Adipocyte (in vitro differentiated cells): ENCODE results near the gene SPG11.

Source experiments
- DNase-seq: peaks from one replicate; pipeline ENCODE4 v3.0.0-alpha.2; 2015; ENCODE audit warnings: low read depth
- H3K27me3 ChIP-seq: replicated peaks from 2 replicates; pipeline ENCODE4 v1.7.0; 2013; ENCODE audit warnings: mild to moderate bottlenecking, low read length, moderate library complexity; ENCODE audit not compliant: control insufficient read depth, insufficient read depth
- H3K36me3 ChIP-seq: 2 replicates; pipeline ENCODE4 v1.7.0; 2013; ENCODE audit warnings: low read length, mild to moderate bottlenecking, moderate library complexity; ENCODE audit not compliant: control insufficient read depth, insufficient read depth, severe bottlenecking
- H3K4me1 ChIP-seq: 2 replicates; pipeline ENCODE4 v1.7.0; 2013; ENCODE audit warnings: mild to moderate bottlenecking, low read length, moderate library complexity; ENCODE audit not compliant: control insufficient read depth, insufficient read depth
- H3K4me3 ChIP-seq: 2 replicates; pipeline ENCODE4 v1.7.0; 2013; ENCODE audit warnings: mild to moderate bottlenecking, low read length, moderate library complexity
- H3K9ac ChIP-seq: 2 replicates; pipeline ENCODE4 v1.7.0; 2013; ENCODE audit warnings: mild to moderate bottlenecking, low read length, moderate library complexity
- H3K9me3 ChIP-seq: 2 replicates; pipeline ENCODE4 v1.7.0; 2013; ENCODE audit warnings: mild to moderate bottlenecking, low read length, moderate library complexity; ENCODE audit not compliant: control insufficient read depth

Gene SPG11

DNA sequence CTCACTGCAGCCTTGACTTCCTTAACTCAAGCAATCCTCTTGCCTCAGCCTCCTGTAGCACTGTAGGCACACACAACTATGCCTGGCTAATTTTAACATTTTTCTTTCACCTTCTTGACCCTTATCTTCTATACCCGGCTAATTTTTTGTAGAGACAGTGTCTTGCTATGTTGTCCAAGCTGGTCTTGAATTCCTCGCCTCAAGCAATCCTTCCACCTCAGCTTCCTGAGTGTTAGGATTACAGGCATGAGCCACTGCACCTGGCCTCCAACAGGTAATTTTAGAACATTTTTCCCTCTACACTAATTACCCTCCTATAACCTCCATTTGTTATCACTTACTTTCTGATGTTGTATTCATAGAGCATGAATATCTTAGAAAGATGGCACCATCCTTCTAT lies 60.3 kb downstream of the SPG11 start:
- Histone ChIP-seq H3K4me1 (no peaks in the 10 kb centered on the region), H3K27me3 (no peaks in the 10 kb centered on the region), H3K9ac (no peak overlapping the region), H3K36me3 (peaks cover 91% of the 10 kb centered on the region), H3K4me3 (no peak overlapping the region), H3K9me3 (no peaks in the 10 kb centered on the region)
- DNase-seq = no peak

DNA sequence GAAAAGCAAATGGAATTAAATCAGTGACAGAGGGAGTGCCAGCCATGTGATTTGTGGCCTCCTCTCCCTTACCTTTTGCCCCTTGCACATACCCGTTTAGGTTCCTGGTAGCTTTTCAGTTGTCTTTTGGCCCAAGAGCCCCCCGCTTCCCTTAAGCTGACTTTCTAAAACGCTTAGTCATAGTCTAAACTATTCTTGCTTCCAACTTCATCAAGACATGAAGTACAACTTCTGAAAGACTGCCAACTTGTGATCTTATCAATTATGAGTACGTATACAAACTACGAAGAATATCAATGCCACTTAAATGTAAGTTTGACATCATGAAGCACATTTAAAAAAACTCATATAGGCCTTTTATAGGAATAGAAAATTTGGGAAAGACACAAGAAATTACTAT lies 64.6 kb downstream of the SPG11 start:
- H3K9me3 ChIP-seq = no peaks in the 10 kb centered on the region
- no peaks in the 10 kb centered on the region for H3K27me3 ChIP-seq
- peak; percentile 76 for DNase-seq
- no peak overlapping the region for H3K4me3 ChIP-seq
- H3K36me3 ChIP-seq = peaks cover 86% of the 10 kb centered on the region
- H3K4me1 ChIP-seq = no peaks in the 10 kb centered on the region
- H3K9ac ChIP-seq = no peak overlapping the region

DNA sequence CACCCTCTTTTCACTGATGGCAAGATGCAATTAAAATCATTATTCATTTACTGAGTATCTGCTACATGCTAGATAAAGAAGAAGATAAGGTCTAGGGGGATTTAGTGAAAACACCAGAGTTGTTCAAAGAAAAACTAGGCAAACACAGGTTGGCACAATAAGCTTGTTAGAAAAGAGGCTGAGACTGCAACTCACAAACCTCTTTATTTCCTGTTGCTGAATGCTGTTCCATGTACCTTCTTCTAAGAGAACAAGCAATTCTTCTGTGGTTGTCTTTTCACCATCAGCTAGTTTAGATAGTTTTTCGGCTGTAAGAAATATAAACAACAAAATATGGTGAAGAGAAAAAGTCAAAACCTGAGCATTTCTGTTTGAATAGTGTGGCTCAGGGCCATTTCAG lies 65.4 kb downstream of the SPG11 start:
- DNase-seq = no peak
- Histone ChIP-seq H3K27me3 (no peaks in the 10 kb centered on the region), H3K9me3 (no peaks in the 10 kb centered on the region), H3K9ac (no peak overlapping the region), H3K4me3 (no peak overlapping the region), H3K36me3 (peaks cover 83% of the 10 kb centered on the region), H3K4me1 (no peaks in the 10 kb centered on the region)

DNA sequence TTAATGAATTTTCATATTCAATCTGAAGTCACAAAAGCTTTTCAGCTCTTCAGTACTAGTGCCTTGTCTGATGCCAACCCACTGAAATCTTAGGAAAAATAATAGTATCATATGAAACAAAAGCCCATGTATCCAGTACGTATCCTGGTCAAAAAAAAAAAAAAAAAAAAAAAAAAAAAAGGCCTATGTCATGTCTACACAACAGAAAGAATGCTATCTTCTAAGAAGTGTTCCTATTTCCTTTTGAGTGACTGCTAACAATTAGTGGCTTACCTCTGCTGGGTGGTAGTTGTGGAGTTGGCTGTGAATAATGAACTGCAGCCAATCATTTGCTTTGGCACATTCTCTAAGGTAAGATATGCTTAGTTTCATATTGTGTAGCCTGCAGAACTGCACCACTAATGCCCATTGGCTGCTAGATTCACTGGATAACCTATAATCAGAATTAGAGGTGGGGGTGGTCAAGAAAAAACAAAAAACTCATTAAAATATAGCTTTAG lies 66.9 kb downstream of the SPG11 start:
- Histone ChIP-seq H3K36me3 (peaks cover 81% of the 10 kb centered on the region), H3K4me3 (no peak overlapping the region), H3K4me1 (no peaks in the 10 kb centered on the region), H3K9ac (no peak overlapping the region), H3K9me3 (no peaks in the 10 kb centered on the region), H3K27me3 (no peaks in the 10 kb centered on the region)
- DNase-seq = no peak

DNA sequence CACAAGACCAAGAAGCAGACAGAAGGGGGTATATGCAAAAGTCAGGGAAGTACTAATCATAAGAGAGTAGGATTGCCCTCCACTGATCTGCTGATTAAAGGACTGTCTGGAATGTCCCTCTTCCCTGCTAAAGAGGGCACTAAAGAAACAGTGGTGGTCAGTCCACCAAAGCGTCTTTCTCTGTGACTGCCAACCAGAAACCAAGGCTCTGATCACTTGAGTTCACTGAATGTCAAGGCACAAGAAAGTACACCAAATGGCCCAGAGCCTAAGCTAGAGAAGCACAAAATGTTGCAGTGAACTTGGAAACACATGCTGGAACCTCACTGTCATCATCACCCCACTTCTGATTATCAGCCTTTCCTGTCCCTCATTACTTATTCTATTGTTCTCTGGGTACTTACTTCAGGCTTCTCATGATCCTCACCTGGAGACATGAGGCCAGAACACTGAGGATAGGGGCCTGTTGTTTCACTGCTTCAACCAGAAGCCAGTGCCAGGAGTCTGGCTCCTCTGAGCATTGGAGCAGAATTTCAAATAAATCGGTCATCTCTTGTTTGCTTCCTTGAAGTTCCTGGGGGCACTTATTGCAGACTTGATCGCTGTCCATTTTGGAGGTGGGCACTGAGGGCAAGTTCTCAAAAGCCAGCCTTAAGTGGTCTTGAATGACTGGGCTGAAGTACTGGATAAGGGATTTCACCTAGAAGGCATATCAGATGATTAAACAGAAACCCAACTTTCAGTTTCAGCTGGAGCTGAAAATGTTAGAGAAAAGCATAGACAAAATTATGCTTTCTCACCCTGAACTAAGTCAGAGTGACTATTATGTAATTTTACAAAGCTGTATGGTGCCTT lies 67.6 kb downstream of the SPG11 start:
- Histone ChIP-seq H3K4me3 (no peak overlapping the region), H3K9me3 (no peaks in the 10 kb centered on the region), H3K9ac (no peak overlapping the region), H3K27me3 (no peaks in the 10 kb centered on the region), H3K4me1 (no peaks in the 10 kb centered on the region), H3K36me3 (peaks cover 86% of the 10 kb centered on the region)
- no peak for DNase-seq

DNA sequence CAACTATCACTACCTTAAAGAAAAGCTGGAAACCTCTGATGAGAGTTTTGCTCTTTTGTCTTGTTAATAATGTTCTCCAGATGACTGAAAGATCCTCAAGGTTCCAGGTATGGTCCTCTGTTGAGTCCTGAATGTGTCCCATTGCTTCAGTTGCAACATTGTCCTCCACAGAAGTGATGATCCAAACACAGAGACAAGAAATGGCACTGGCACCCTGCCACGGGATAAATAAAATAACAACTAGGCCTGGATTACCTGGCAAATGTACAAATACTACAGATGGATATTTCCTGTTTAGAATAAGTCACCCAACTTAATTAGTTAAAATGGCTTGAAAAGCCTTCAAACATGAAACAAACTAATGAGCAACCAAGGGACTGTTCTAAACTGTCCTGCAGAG lies 68.2 kb downstream of the SPG11 start:
- Histone ChIP-seq H3K9ac (no peak overlapping the region), H3K4me1 (no peaks in the 10 kb centered on the region), H3K9me3 (no peaks in the 10 kb centered on the region), H3K4me3 (no peak overlapping the region), H3K27me3 (no peaks in the 10 kb centered on the region), H3K36me3 (peaks cover 87% of the 10 kb centered on the region)
- DNase-seq = no peak

DNA sequence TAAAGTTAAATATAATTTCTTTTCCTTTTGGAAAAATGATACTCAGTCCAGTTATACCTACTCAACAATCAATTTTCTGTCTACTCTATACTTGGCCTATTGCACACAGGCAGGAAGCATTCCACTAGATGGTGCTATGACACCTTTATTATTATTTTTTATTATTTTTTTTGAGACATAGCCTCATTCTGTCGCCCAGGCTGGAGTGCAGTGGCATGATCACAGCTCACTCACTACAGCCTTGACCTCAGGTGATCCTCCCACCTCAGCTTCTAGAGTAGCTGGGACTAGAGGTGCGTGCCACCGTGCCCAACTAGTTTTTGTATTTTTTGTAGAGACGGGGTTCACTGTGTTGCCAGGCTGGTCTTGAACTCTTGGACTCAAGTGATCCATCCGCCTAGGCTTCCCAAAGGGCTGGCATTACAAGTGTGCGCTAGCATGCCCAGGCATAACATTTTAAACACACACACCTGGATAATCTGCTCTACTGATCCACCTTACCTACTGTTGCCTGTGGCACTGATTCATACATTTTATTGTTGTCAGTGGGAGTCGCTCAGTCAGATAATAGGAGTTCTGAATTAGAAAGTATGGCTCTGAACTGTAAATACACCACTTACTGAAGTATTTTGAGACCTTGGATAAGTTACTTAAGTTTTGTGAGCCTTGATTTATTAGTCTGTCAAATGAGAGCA lies 70.3 kb downstream of the SPG11 start:
- Histone ChIP-seq H3K4me3 (no peak overlapping the region), H3K36me3 (peaks cover 88% of the 10 kb centered on the region), H3K9ac (no peak overlapping the region), H3K4me1 (no peaks in the 10 kb centered on the region), H3K27me3 (no peaks in the 10 kb centered on the region), H3K9me3 (no peaks in the 10 kb centered on the region)
- peak; percentile 53 for DNase-seq

DNA sequence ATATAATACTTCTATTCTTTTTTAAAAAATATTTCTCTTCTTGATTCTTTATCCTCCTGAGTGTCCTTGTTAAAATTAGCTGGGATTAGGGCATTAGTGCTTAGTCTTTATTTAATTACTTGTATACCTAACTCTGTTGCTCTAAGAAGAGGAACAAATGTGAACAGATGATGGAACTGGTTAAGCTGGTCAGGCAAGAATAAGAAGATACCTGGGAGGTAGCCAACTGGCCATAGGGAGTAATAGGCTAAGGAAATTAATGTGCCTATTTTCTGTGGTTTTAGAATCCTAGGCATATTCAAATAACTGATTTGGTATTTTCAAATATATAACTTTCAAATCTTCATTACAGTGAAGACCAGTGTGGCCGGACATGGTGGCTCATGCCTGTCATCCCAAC lies 72.1 kb downstream of the SPG11 start:
- H3K27me3 ChIP-seq = no peaks in the 10 kb centered on the region
- H3K4me3 ChIP-seq = no peak overlapping the region
- no peak for DNase-seq
- H3K9me3 ChIP-seq = no peaks in the 10 kb centered on the region
- H3K4me1 ChIP-seq = no peaks in the 10 kb centered on the region
- H3K36me3 ChIP-seq = peaks cover 87% of the 10 kb centered on the region
- H3K9ac ChIP-seq = no peak overlapping the region

DNA sequence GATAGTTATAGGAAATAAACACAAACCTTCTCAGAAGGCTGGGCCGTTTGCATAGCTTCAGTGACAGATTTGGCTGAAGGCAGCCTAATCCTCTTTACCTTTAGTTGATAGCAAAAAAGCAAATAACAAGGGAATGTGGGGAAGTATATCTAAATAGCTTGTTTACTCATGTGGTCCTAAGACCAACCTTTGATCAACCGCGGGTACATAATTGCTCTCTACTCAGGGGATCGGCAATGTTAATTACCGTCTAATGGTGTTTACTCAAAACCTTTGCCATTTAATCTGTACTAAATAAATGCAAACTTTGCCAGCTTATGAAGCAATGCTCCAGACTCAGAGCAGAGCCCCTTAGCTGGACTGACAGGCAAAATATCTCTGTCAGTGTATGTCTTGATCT lies 74.9 kb downstream of the SPG11 start:
- Histone ChIP-seq H3K36me3 (peaks cover 92% of the 10 kb centered on the region), H3K4me1 (no peaks in the 10 kb centered on the region), H3K9ac (no peak overlapping the region), H3K27me3 (no peaks in the 10 kb centered on the region), H3K4me3 (no peak overlapping the region), H3K9me3 (no peaks in the 10 kb centered on the region)
- DNase-seq = no peak

DNA sequence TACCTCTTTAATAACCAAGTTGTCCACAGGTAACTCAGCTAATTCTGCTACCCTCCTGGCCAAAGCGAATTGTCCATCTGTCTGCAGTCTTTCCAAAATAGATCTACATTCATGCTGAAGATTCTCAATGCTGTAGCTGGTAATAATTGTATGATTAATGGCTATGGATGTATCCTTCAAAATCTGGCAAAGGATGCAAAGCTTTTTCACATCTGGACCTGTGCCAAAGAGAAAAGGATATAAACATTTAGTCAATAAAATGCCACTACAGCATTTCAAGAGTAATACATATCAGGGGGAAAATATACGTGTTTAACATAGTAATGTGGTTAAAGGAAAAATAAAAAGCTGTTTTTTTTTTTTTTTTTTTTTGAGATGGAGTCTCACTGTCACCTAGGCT lies 77.8 kb downstream of the SPG11 start:
- Histone ChIP-seq H3K36me3 (peaks cover 93% of the 10 kb centered on the region), H3K9me3 (no peaks in the 10 kb centered on the region), H3K27me3 (no peaks in the 10 kb centered on the region), H3K4me1 (no peaks in the 10 kb centered on the region), H3K9ac (no peak overlapping the region), H3K4me3 (no peak overlapping the region)
- DNase-seq = no peak

DNA sequence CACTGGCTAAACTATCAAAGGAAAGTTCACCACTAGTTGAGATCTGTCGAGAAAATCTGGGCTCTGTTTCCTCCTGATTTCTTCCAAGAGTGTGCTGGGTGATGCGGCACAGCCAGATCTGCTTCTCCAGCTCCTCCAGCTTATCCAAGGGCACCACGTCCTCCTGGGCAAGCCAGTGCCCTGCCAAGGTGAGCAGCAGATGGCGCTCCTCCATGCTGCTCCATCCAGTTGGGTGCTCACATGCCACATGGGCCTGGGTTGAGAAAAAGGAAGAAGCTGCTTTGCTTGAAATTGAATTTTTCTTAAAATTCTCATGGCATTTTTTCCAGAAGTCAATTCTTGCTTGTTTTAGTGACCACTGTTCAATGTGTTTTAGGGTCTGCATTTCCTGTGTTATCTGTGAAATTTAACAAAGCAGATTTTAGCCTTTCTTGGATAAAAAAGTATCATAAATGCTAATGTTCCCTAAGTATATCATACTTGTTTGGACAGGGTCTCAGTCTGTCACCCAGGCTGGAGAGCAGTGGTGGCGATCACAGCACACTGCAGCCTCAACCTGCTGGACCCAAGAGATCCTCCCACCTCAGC lies 79.2 kb downstream of the SPG11 start:
- Histone ChIP-seq H3K36me3 (peaks cover 93% of the 10 kb centered on the region), H3K9me3 (no peaks in the 10 kb centered on the region), H3K27me3 (no peaks in the 10 kb centered on the region), H3K9ac (no peak overlapping the region), H3K4me1 (no peaks in the 10 kb centered on the region), H3K4me3 (no peak overlapping the region)
- DNase-seq = peak; percentile 15
